GM20000 (cell line): ENCODE results near the gene SEC24B.
A peak's percentile ranks its signal among the peaks of the same experiment; 100 is the strongest.

Experiments
- DNase-seq: peaks from one replicate; pipeline ENCODE4 v3.0.0; 2012; ENCODE audit warnings: low spot score
- CTCF ChIP-seq: IDR thresholded peaks from 2 replicates; pipeline ENCODE4 v1.5.1; 2012; ENCODE audit warnings: mild to moderate bottlenecking, control low read depth; ENCODE audit errors: extremely low read depth, missing control alignments

The SEC24B gene

GRCh38 chr4:109433205-109434006 is at the start of gene SEC24B:
Gene SEC24B (plus strand): TSS chr4:109433815. CDS start chr4:109433870, 55 bp downstream.
- TF ChIP-seq CTCF = peak; percentile 83
- peak; percentile 93 for DNase-seq

GRCh38 chr4:109383823-109384222 is 49.8 kb upstream of the SEC24B start:
- DNase-seq = no peak

GRCh38 chr4:109385260-109385659 is 48.4 kb upstream of the SEC24B start:
- DNase-seq = no peak
- TF ChIP-seq CTCF = no peak

More at GRCh38 chr4:109383823-109384222, 49.8 kb upstream of the SEC24B start:
- no peak for TF ChIP-seq CTCF

- no peak for DNase-seq
- no peak for TF ChIP-seq CTCF
These were observed 44.1 kb upstream of the SEC24B start for GRCh38 chr4:109389369-109390114.

- TF ChIP-seq CTCF = no peak
- DNase-seq = peak; percentile 10
These were observed 43.4 kb upstream of the SEC24B start for GRCh38 chr4:109390115-109390768.

- TF ChIP-seq CTCF = no peak
- DNase-seq = no peak
These were observed 37.9 kb upstream of the SEC24B start for GRCh38 chr4:109395694-109396093.

GRCh38 chr4:109398928-109399327 is 34.7 kb upstream of the SEC24B start:
- no peak for TF ChIP-seq CTCF
- no peak for DNase-seq
